CD4-positive, alpha-beta T cell treated with Interleukin-12 subunit alpha and Interleukin-12 subunit beta, for 1 hour (primary cell): ENCODE data around the gene CCT7.
"Not testable (repeated sequence)": the region's sequence is repeated elsewhere in the genome, so short reads cannot be mapped to it uniquely, and the experiment has no call there.

Experiments
- DNase-seq: peaks from one replicate; pipeline ENCODE4 v3.0.0-alpha.2; 2020

Gene CCT7

GRCh38 chr2:73233932-73234832, at the start of gene CCT7:
TSS of gene CCT7 (plus strand) at chr2:73234308. CDS start at chr2:73234379, 71 bp downstream.
- peak; percentile 92 for DNase-seq

GRCh38 chr2:73185965-73186364, 48.1 kb upstream of the CCT7 start:
- DNase-seq: no peak

GRCh38 chr2:73187549-73187948, 46.6 kb upstream of the CCT7 start:
- no peak for DNase-seq

GRCh38 chr2:73197579-73197978, 36.5 kb upstream of the CCT7 start:
- no peak for DNase-seq

- not testable (repeated sequence) for DNase-seq
Measured at GRCh38 chr2:73200281-73200680, 33.8 kb upstream of the CCT7 start.

GRCh38 chr2:73202156-73203054, 31.7 kb upstream of the CCT7 start, which contains the start of gene NOTO:
TSS of gene NOTO (plus strand) at chr2:73202574. CDS start at chr2:73202667, 93 bp downstream.
- no peak for DNase-seq

GRCh38 chr2:73203055-73203681, 30.9 kb upstream of the CCT7 start:
- DNase-seq: no peak

- no peak for DNase-seq
Measured at GRCh38 chr2:73205611-73206010, 28.5 kb upstream of the CCT7 start.

GRCh38 chr2:73208258-73208657, 25.9 kb upstream of the CCT7 start:
- no peak for DNase-seq

- no peak for DNase-seq
Measured at GRCh38 chr2:73210019-73210418, 24.1 kb upstream of the CCT7 start.

- DNase-seq: no peak
Measured at GRCh38 chr2:73210696-73211095, 23.4 kb upstream of the CCT7 start.

GRCh38 chr2:73212098-73212447, 22.0 kb upstream of the CCT7 start:
- no peak for DNase-seq

- DNase-seq: peak; percentile 75
Measured at GRCh38 chr2:73212448-73213176, 21.5 kb upstream of the CCT7 start.

- peak; percentile 91 for DNase-seq
Measured at GRCh38 chr2:73214120-73215035, 19.7 kb upstream of the CCT7 start, which contains the start of gene SMYD5. TSS of gene SMYD5 (plus strand) at chr2:73214245. CDS start at chr2:73214267, 22 bp downstream.

GRCh38 chr2:73215254-73215653, 18.9 kb upstream of the CCT7 start:
- DNase-seq: no peak

- DNase-seq: no peak
Measured at GRCh38 chr2:73217160-73217559, 16.9 kb upstream of the CCT7 start.

GRCh38 chr2:73217826-73218225, 16.3 kb upstream of the CCT7 start:
- no peak for DNase-seq

GRCh38 chr2:73218298-73218697, 15.8 kb upstream of the CCT7 start:
- no peak for DNase-seq

- DNase-seq: no peak
Measured at GRCh38 chr2:73223821-73224220, 10.3 kb upstream of the CCT7 start.

GRCh38 chr2:73225513-73226360, 8.4 kb upstream of the CCT7 start:
- DNase-seq: no peak
